ENCODE data around the gene KDM5B. TPM values are rescaled to one million over a fixed set of nuclear protein-coding genes. Genes with fewer than 3 reads are reported as not detected.
"Not testable (repeated sequence)": the region's sequence is repeated elsewhere in the genome, so short reads cannot be mapped to it uniquely, and the experiment has no call there.

The KDM5B gene
- total RNA-seq, 1 experiment from 2014 or later = 71.2 TPM

GRCh38 chr1:202716654-202717053 lies 91.6 kb downstream of the KDM5B start:
- Histone ChIP-seq H3K36me3 (ENCODE audit: insufficient read depth, low read length, poor library complexity, severe bottlenecking) (no peaks in the 10 kb centered on the region), H3K4me1 (ENCODE audit: insufficient read depth, low read length, poor library complexity, severe bottlenecking) (no peaks in the 10 kb centered on the region), H3K27me3 (replicated peaks; ENCODE audit: insufficient read depth, low read depth, low read length, poor library complexity) (no peaks in the 10 kb centered on the region), H3K4me3 (ENCODE audit: low read depth, low read length, poor library complexity, severe bottlenecking) (no peak overlapping the region), H3K9me3 (ENCODE audit: low read depth, low read length, poor library complexity, severe bottlenecking) (no peaks in the 10 kb centered on the region), H3K27ac (ENCODE audit: low read depth, low read length, poor library complexity, severe bottlenecking) (no peak overlapping the region)
- no peak for TF ChIP-seq CTCF (conservative IDR thresholded peaks at IDR 0.05; ENCODE audit: low read depth, low read length)
- TF ChIP-seq EZH2 (IDR thresholded peaks at IDR 0.05; ENCODE audit: borderline replicate concordance, low read depth, low read length, poor library complexity, severe bottlenecking) = no peak
- intact Hi-C loops (cut with micrococcal nuclease; ENCODE audit: unreplicated experiment) = loop anchor here (5.0 kb wide), 2 partner anchors 214 to 254 kb away; no protein-coding TSS in a partner anchor
- BruUV-seq (replicated peaks) = no TSS peak
- ChIA-PET CTCF (no interaction called here), POLR2A (ENCODE audit: low non-redundant PET) (interaction anchor here (0.6 kb wide), 1 partner anchor 11 kb away, joined by 9 read pairs; no protein-coding TSS in a partner anchor)
- DNase-seq (ENCODE audit: low spot score) = no peak

DNA sequence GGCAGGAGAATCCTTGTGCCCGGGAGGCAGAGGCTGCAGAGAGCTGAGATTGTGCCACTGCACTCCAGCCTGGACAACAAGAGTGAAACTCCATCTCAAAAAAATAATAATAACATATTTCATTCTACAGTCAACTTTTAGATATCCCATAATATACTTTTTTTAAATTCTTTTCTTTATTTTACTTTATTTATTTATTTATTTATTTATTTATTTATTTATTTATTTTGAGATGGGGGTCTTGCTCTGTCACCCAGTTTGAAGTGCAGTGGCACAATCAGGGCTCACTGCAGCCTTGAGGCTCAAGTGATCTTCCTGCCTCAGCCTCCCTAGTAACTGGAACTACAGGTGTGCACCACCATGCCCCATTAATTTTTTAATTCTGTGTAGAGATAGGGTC lies 94.0 kb downstream of the KDM5B start:
- intact Hi-C loops (cut with micrococcal nuclease; ENCODE audit: unreplicated experiment); BruUV-seq (replicated peaks); DNase-seq (ENCODE audit: low spot score); H3K36me3 ChIP-seq (ENCODE audit: insufficient read depth, low read length, poor library complexity, severe bottlenecking); H3K4me3 ChIP-seq (ENCODE audit: low read depth, low read length, poor library complexity, severe bottlenecking); CTCF ChIA-PET; H3K27ac ChIP-seq (ENCODE audit: low read depth, low read length, poor library complexity, severe bottlenecking); POLR2A ChIA-PET (ENCODE audit: low non-redundant PET); H3K9me3 ChIP-seq (ENCODE audit: low read depth, low read length, poor library complexity, severe bottlenecking): not testable (repeated sequence)
- H3K4me1 ChIP-seq (ENCODE audit: insufficient read depth, low read length, poor library complexity, severe bottlenecking) = peaks cover 16% of the 10 kb centered on the region
- H3K27me3 ChIP-seq (replicated peaks; ENCODE audit: insufficient read depth, low read depth, low read length, poor library complexity) = peaks cover 16% of the 10 kb centered on the region

DNA sequence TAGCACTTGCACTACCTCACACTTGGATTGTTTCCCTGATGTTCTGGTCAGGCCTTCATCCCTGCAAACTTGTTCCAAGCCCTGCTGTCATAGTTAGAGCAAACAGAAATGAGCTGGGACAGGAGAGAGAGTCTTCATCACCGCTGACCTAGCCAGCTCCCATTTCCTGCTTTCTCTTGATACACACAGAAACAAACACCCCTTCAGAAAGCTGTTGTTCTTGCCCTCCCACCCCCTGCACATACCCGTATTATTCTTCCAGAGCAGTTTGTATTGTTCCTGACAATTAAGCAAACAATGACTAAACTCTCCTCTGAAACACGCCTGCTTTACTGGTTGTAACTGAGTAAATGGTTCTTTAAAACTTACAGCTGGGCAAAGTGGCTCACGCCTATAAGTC lies 95.1 kb downstream of the KDM5B start:
- intact Hi-C loops (cut with micrococcal nuclease; ENCODE audit: unreplicated experiment) = no loop called here
- H3K27me3 ChIP-seq (replicated peaks; ENCODE audit: insufficient read depth, low read depth, low read length, poor library complexity) = peaks cover 27% of the 10 kb centered on the region
- no peak for DNase-seq (ENCODE audit: low spot score)

More for the DNA sequence above, 95.1 kb downstream of the KDM5B start:
- no peak for TF ChIP-seq CTCF (conservative IDR thresholded peaks at IDR 0.05; ENCODE audit: low read depth, low read length)
- Histone ChIP-seq H3K4me1 (ENCODE audit: insufficient read depth, low read length, poor library complexity, severe bottlenecking) (peaks cover 16% of the 10 kb centered on the region), H3K4me3 (ENCODE audit: low read depth, low read length, poor library complexity, severe bottlenecking) (no peak overlapping the region), H3K9me3 (ENCODE audit: low read depth, low read length, poor library complexity, severe bottlenecking) (no peaks in the 10 kb centered on the region), H3K27ac (ENCODE audit: low read depth, low read length, poor library complexity, severe bottlenecking) (no peak overlapping the region), H3K36me3 (ENCODE audit: insufficient read depth, low read length, poor library complexity, severe bottlenecking) (no peaks in the 10 kb centered on the region)
- ChIA-PET POLR2A (ENCODE audit: low non-redundant PET) (no interaction called here), CTCF (no interaction called here)
- no TSS peak for BruUV-seq (replicated peaks)
